Esophagus muscularis mucosa (tissue), 3 donors: Measurements from ENCODE around the gene TMEM141.
"Not testable (repeated sequence)": the region's sequence is repeated elsewhere in the genome, so short reads cannot be mapped to it uniquely, and the experiment has no call there.

ENCODE experiments used
- EP300 ChIP-seq: sonication (generic); formaldehyde crosslinking; IDR thresholded peaks from one replicate; pipeline ENCODE4 v1.6.1; 2017; ENCODE audit warnings: antibody characterized with exemption
- POLR2AphosphoS5 ChIP-seq, 2 donors: sonication (generic); formaldehyde crosslinking; IDR thresholded peaks; one replicate each; pipeline ENCODE4 v1.6.1; 2017; ENCODE audit warnings: antibody characterized with exemption in 2 of 2

- not testable (repeated sequence) for TF ChIP-seq POLR2AphosphoS5 (IDR thresholded peaks at IDR 0.05); EP300
Measured at GRCh38 chr9:136765745-136766409, 25.3 kb upstream of the TMEM141 start.
